Activated naive CD4-positive, alpha-beta T cell treated with Interleukin-2 at 50 U/mL for 16 hours (primary cell): ENCODE data around the gene HOMER1.

Experiments
- DNase-seq: peaks from one replicate; pipeline ENCODE4 v3.0.0-alpha.2; 2020

Gene HOMER1, protein sequence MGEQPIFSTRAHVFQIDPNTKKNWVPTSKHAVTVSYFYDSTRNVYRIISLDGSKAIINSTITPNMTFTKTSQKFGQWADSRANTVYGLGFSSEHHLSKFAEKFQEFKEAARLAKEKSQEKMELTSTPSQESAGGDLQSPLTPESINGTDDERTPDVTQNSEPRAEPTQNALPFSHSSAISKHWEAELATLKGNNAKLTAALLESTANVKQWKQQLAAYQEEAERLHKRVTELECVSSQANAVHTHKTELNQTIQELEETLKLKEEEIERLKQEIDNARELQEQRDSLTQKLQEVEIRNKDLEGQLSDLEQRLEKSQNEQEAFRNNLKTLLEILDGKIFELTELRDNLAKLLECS

GRCh38 chr5:79513704-79514390 is at the start of gene HOMER1:
Gene HOMER1, minus strand, starts transcription at chr5:79514134. Its CDS starts 1,360 bp downstream, at chr5:79512774.
- peak; percentile 75 for DNase-seq

- no peak for DNase-seq
Observed at GRCh38 chr5:79563247-79563590, 49.3 kb upstream of the HOMER1 start.

- no peak for DNase-seq
Observed at GRCh38 chr5:79562351-79563246, 48.7 kb upstream of the HOMER1 start.

- peak; percentile 30 for DNase-seq
Observed at GRCh38 chr5:79561525-79561893, 47.6 kb upstream of the HOMER1 start.

- DNase-seq, result peak; percentile 8
Observed at GRCh38 chr5:79560771-79561524, 47.0 kb upstream of the HOMER1 start.

GRCh38 chr5:79555418-79555817 is 41.5 kb upstream of the HOMER1 start:
- no peak for DNase-seq

DNA sequence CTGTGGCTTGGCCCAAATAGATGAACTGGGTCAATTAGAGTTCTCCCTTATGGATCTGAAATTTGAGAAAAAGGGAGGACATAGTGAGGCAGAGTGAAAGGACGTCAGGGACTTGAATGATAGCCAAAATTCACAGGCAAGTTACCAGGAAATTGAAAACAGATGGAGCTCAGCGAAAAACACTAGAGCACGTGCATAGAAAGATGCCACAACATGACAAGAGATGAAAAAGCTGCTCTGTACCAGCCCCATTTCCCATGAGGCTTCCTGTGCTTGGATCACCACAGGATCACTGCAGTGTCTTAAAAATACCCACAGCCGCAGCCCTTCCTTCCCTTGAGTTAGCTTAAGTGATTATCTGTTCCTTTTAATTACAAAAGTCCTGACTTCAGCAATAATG is 39.0 kb upstream of the HOMER1 start:
- DNase-seq, result no peak

- no peak for DNase-seq
Observed at GRCh38 chr5:79547982-79548381, 34.0 kb upstream of the HOMER1 start.

DNA sequence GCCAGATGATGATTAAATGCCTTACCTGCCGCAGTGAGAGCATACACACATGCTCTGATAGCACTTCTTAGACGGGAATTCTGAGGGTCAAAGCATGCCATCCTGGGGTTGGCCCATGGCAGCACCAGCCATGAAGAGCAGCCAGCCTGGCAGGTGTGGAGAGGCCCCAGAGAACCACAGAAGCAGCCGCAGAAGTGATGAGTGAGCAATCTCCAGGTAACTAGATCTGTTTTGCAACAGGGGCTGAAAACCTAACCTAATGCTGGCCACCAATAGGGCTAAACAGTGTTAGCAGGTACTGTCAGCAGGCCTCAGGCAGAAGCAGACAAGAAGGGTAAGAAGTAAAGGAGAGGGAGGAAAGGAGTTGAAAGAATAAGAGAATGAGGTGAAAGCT is 33.5 kb upstream of the HOMER1 start:
- DNase-seq, result no peak

DNA sequence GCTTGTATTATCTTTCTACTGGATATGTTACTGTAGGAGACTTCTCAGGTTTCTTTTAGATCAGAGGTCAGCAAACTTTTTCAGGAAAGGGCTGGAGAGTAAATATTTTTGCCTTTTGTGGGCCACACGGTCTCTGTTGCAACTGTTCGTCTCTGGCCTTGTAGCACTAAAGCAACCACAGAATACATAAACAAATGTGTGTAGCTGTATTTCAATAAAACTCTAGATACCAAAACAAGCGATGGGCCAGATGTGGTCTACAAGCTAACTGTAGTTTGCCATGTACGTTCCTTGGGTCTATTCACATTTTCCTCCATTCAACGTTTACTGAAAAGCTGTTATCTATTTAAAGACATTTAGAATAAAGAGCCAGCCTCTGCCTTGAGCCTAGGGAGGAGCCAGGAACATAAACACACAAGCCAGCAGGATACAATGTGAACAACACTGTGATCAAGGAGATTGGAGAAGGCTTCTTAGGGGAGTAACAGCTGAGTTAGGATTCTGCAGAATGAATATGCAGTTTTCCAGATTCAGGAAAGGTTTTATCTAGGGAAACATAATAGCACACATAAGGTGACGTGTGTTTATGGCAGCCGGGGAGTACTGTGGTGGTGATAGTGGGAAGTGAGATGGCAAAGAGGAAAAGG is 33.0 kb upstream of the HOMER1 start:
- no peak for DNase-seq

- no peak for DNase-seq
Observed at GRCh38 chr5:79544131-79544530, 30.2 kb upstream of the HOMER1 start.

DNA sequence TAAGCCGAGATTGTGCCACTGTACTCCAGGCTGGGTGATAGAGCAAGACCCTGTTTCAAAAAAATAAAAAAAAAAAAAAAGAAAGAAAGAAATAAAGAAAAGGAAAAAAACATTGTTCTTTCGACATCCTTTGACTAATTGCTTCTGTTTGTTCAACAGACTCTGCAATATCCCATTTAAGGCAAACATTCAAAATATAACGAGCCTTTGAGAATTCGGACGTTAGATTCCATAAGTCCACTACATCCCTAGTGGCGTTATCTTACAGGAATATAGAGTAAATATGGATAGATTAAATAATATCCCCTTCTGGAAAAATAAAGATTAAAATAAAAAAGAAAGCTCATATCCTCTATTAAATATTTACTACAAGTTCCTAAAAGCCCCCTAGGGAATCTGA is 27.0 kb upstream of the HOMER1 start:
- no peak for DNase-seq

GRCh38 chr5:79536193-79536906 is 22.4 kb upstream of the HOMER1 start:
- DNase-seq, result no peak

GRCh38 chr5:79535477-79536192 is 21.7 kb upstream of the HOMER1 start:
- no peak for DNase-seq

DNA sequence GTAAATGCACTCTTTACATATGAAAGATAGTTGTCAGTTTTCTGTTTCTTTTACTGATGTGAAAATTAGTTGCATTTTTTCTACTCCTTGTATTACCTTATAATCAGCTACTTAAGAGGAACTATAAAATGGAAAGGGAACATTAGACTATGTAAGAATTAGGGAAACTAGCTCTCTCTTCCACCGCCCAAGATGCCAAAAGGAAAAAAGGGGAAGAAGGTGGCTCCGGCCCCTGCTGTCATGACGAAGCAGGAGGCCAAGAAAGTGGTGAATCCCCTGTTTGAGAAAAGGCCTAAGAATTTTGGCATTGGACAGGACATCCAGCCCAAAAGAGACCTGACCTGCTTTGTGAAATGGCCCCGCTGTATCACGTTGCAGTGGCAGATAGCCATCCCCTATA is 15.2 kb upstream of the HOMER1 start:
- no peak for DNase-seq

GRCh38 chr5:79527431-79527830 is 13.5 kb upstream of the HOMER1 start:
- DNase-seq, result no peak

GRCh38 chr5:79526928-79527327 is 13.0 kb upstream of the HOMER1 start:
- DNase-seq, result no peak

DNA sequence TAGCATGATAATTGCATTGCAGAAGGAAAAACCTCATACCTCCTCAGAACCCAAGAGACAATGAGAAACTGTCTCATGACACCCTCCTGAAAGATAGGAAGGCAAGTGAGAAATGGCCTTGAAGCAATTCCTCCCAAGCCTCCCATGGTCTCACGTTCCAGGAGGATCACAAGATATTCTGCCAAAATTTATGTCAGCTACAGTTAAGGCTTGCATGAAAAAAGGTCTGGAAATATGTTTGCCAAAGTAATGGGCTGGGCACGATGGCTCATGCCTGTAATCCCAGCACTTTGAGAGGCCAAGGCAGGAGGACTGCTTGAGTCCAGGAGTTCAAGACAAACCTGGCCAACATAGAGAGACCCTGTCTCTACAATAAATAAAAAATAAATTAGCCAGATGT is 12.6 kb upstream of the HOMER1 start:
- DNase-seq, result no peak

GRCh38 chr5:79521156-79521555 is 7.2 kb upstream of the HOMER1 start:
- no peak for DNase-seq

- DNase-seq, result no peak
Observed at GRCh38 chr5:79518718-79519117, 4.8 kb upstream of the HOMER1 start.

GRCh38 chr5:79517601-79518000 is 3.7 kb upstream of the HOMER1 start:
- DNase-seq, result no peak
